G401 (cell line): ENCODE measurements around the gene SEPSECS. TPM values are rescaled to one million over a fixed set of nuclear protein-coding genes. Genes with fewer than 3 reads are reported as not detected.

Experiments
- DNase-seq: peaks from one replicate; pipeline ENCODE4 v3.0.0-alpha.2; 2015; ENCODE audit warnings: low spot score
- in situ Hi-C: cut with HindIII; loops from 2 replicates; pipeline ENCODE4 v1.10.0; 2016; ENCODE audit warnings: low sequenced_read_pairs, mixed read lengths
- total RNA-seq: library from RNA; depleted of rRNA; stranded (reverse); fragments of >200 nt; shearing (Covaris generic); gene quantifications from 2 replicates; pipeline ENCODE4 v1.2.3, GENCODE V29; 2014

SEPSECS gene
- total RNA-seq, 1 experiment from 2014 or later = 5.9 TPM

- no peak for DNase-seq
- in situ Hi-C loops = no loop called here
These were observed 46.0 kb downstream of the SEPSECS start for GRCh38 chr4:25113915-25114904.

DNA sequence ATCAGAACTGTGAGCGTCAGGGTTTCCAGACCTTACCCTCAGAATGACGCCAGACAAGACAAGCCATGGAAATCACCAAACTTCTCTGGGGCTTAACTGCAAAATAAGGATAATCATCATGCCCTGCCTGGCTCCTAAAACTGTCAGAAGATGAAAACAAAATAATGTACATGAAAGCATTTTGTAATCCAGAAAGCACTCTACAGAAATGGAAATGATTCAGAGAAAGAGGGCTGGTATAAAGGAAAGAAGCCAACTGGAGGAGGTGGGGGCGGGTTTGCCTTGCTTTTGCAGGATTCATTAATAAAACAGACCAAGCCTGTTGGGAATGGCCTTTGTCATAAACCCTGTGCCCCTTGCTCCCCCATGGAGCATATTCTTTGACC is 47.3 kb downstream of the SEPSECS start:
- in situ Hi-C loops = no loop called here
- no peak for DNase-seq

GRCh38 chr4:25112366-25112994 is 47.8 kb downstream of the SEPSECS start:
- DNase-seq = no peak
- in situ Hi-C loops = no loop called here

DNA sequence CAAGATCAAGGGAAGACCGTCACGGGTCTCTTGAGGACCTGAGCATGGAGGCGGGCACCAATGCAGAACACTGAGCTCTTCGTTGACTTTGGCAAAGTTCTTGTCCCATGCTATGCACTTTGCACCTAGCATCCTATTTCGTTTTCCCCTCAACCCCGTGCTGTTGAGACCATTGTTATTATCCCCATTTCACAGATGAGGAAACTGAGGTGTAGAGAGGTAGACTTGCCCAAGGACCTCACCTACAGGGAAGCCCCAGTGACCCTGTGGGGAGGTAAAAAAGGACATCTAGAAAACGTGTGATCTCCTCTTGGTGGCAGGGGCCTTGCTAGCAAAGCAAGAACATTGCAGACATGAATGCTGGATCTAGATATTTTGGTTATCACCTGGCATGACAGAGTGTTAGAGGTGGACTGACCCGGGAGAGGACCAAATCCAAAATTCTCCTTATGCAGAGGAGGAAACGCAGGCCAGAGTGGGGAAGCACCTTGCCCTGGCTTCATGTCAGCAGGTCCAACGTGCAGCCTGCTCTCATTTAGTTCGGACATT is 48.5 kb downstream of the SEPSECS start:
- no peak for DNase-seq
- in situ Hi-C loops = no loop called here

- no peak for DNase-seq
- in situ Hi-C loops = no loop called here
These were observed 49.5 kb downstream of the SEPSECS start for GRCh38 chr4:25110527-25111329.

DNA sequence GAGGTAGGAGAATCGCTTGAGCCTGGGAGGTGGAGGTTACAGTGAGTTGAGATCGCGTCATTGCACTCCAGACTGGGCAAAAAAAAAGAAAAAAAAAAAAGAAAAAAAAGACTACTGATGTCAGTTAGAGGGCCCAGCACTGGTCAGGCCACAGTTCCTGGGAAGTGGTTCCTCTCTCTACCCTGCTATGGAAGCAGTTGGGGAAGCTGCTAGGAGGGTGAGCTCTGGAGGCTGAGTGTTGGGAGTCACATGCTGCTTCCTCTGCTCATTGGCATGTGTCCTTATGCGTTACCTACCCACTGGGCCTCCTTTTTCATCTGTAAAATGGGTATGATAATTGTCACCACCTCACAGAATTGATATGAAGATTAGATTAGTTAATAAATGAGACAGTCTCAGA is 50.7 kb downstream of the SEPSECS start:
- in situ Hi-C loops = no loop called here
- no peak for DNase-seq

DNA sequence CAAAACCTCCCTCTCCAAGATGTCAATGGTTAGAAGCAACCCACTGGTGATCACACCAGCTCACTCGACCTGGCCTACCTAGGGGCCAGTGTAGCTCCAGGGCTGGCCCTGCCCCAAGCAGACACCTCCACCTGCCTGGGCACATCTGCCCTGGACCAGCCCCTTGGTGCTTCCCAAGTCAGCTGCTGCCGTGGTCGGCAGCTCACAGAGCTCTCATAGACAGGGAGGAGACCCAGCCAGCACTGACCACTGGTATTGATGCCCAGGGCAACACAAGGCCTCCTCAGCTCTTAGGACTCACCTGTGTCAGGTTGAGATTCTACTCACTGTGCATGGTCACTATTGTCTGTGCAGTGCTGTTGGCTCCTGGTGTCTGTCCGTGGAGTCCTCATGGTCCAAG is 51.7 kb downstream of the SEPSECS start:
- DNase-seq = no peak
- in situ Hi-C loops = no loop called here

- in situ Hi-C loops = no loop called here
- no peak for DNase-seq
These were observed 52.3 kb downstream of the SEPSECS start for GRCh38 chr4:25107827-25108516.

DNA sequence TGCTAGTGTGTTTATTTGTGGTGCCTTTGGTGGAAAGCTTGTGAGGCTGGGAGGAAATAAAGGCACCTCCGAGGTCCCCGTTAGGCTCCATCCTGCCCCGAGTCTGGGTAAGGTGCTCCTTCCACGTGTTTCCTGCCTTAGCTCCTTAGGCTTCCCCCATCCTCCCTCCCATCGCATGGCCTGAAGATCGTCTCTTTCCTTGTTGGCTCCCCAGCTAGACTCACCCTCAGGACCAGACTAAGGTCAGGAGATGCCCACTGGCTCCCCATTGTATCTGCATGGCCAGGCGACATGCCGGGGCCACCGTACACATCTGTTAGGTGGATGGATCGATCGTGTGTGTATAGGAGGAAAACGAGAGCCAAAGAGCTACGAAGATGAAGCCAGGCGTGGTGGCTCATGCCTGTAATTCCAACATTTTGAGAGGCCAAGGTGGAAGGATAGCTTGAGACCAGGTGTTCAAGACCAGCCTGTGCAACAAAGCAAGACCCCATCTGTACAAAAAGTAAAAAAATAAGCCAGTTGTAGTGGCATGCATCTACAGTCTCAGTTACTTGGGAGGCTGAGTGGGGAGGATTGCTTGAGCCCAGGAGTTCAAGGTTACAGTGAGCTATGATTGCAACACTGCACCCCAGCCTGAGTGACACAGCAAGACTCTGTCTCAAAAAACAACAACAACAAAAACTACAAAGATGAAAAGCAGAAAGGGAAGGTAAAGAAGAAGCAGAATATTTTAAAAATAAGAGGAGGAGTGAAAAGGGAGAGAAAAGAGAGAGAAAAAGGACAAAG is 53.7 kb downstream of the SEPSECS start:
- no peak for DNase-seq
- in situ Hi-C loops = no loop called here

GRCh38 chr4:25104591-25104990 is 55.7 kb downstream of the SEPSECS start:
- in situ Hi-C loops = no loop called here
- no peak for DNase-seq

DNA sequence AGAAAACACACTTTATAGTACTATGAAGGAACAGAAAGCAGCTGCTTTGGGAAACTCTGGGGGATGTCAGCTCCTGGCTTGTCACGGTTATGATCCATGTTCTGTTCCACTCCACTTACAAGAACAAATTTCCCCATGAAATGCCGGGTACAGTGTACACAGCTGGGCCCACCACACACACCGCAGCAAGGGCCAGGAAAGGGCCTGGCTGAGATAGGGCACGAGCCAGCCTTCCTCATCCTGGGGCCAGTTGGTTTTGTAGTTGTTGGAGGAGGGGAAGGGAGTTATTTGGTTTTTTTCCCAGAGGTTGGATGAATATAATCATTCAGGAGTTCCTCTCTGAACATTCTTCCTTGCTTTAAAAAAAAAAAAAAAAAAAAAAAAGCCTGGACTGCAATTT is 56.8 kb downstream of the SEPSECS start:
- in situ Hi-C loops = no loop called here
- no peak for DNase-seq

DNA sequence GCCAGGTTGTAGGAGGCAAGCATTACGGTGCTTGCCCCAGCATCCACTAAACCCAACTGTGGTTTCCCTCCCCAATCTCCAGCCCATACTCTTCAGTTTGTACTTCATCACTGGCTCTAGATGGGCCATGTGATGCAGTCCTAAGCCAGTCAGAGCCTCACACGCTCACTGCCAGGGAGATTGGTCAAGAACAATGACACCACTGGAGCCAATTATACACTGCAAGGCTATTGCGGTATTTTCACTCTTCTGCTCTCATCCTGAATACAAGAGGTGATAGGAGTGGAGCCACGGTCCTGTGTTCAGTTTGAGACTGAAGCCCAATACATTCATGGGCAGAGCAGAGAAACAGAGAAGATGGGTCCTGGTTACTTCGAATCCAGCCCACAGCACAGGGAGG is 58.4 kb downstream of the SEPSECS start:
- in situ Hi-C loops = no loop called here
- no peak for DNase-seq

DNA sequence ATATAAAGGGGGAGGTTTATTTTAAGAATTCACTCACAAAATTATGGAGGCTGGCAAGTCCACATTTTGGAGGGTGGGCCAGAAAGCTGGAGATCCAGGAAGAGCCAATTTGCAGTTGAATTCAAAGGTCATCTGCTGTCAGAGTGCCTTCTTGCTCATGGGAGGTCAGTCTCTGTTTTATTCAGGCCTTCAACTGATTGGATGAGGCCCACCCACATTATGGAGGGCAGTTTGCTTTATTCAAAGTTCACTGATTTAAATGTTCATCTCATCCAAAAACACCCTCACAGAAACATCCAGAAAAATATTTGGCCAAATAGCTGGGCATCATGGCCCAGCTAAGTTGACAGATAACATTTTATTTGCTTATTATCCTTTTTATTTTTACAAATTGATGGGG is 59.5 kb downstream of the SEPSECS start:
- in situ Hi-C loops = no loop called here
- DNase-seq = no peak

DNA sequence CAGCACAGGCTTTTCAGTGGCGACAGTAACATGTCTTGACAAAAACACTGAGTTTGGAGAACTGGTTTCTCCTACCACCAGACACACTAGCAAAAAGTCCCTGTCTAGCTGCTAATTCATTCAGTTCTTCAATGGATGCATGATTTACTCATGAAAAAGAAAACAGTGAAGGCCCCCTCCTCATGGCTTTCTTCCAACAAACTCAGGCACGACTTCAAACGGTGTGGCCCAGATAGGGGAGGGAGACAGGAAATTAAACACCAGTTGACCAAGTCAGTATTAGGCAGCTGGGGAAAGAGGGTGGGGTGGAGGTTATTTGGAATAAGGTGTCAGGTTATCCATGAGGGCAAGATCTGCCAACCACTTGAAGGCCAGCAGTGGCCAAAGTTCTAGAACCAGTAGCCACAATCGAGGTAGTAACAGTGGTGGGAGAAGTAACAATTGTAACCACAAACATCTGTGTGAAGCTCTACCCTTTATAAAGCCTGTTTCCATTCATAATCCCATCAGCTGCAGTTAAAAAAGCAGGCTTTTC is 60.2 kb downstream of the SEPSECS start:
- DNase-seq = no peak
- in situ Hi-C loops = no loop called here

DNA sequence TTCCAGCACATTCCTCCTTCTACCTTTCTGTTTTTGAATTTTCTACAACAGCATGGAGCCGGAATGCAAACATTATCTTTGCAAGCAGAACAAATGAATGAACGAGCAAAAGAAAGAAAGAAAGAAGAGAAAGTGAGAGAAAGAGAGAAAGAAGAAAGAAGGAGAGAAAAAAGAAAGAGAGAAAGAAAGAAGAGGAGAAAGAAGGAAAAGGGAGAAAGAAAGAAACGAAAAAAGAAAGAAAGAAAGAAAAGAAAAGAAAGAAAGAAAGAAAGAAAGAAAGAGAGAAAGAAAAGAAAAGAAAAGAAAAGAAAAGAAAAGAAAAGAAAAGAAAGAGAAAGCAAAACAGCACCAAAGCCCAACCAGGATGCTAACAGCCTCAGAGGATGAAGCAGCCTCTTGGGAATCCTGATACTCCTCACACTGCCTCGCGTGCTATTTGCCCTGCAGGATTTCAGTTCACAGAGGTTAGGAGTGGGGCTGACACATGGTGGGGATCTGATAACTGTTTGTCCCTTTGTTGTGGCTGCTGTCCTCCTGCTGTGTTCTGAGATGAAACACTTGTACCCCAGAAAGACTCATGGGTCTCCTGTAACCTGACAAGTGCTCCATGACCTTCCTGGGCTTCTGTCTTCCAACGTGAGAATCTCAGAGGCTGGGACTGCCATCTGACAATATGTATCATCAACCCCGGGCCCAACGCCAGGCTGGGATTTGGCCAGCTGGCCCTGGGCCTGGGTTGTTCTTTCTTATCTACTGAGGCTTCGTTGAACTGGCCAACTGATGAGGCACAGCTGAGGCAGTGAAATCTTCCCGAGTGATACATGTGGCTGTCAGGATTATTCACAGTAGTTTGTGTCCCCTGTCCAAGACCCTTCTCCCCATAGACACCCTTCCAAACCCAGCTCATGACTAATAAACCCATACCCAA is 61.0 kb downstream of the SEPSECS start:
- DNase-seq = peak; percentile 49
- in situ Hi-C loops = no loop called here

DNA sequence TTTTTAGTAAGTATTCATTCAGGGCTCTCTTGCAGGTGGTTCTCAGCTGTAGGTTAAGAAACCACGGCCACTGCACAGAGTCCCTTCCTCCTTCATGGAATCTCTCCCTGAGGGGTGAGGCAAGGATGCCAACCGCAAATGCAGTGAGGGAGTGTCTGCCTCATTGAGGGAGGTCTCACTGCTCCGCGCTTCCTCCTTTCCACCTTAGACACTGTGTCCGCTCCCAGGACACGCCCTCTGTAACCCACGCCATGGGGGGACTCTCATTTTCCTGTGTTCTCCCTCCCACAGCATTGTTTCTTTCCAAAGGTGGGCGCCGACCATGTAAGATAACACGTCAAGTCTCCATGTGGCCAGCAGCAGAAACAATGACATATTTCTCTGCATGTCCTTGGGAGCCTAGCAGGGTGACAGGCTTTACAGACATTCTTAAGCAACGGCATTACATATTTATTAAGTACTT is 63.2 kb downstream of the SEPSECS start:
- in situ Hi-C loops = no loop called here

More for the DNA sequence above, 63.2 kb downstream of the SEPSECS start:
- no peak for DNase-seq
